Measurements from ENCODE around the gene CST5. TPM values are rescaled to one million over a fixed set of nuclear protein-coding genes. Genes with fewer than 3 reads are reported as not detected.

The CST5 gene
- total RNA-seq = not detected

GRCh38 chr20:23879328-23879798 is at the start of gene CST5:
Gene CST5, minus strand, starts transcription at chr20:23879748. Its CDS starts 72 bp downstream, at chr20:23879676.
- TF ChIP-seq CTCF (IDR thresholded peaks at IDR 0.05; ENCODE audit: low read depth) = no peak

GRCh38 chr20:23928788-23929187 is 49.2 kb upstream of the CST5 start:
- no peak for TF ChIP-seq CTCF (IDR thresholded peaks at IDR 0.05; ENCODE audit: low read depth)

- no peak for TF ChIP-seq CTCF (IDR thresholded peaks at IDR 0.05; ENCODE audit: low read depth)
These were observed 48.8 kb upstream of the CST5 start for GRCh38 chr20:23928353-23928752.

- TF ChIP-seq CTCF (IDR thresholded peaks at IDR 0.05; ENCODE audit: low read depth) = no peak
These were observed 47.7 kb upstream of the CST5 start for GRCh38 chr20:23926944-23927872.

- TF ChIP-seq CTCF (IDR thresholded peaks at IDR 0.05; ENCODE audit: low read depth) = no peak
These were observed 47.0 kb upstream of the CST5 start for GRCh38 chr20:23926526-23926880.

GRCh38 chr20:23925789-23926525 is 46.4 kb upstream of the CST5 start:
- TF ChIP-seq CTCF (IDR thresholded peaks at IDR 0.05; ENCODE audit: low read depth) = no peak

- TF ChIP-seq CTCF (IDR thresholded peaks at IDR 0.05; ENCODE audit: low read depth) = no peak
These were observed 45.2 kb upstream of the CST5 start for GRCh38 chr20:23924751-23925150.
